GM19452 (cell line): Measurements from ENCODE around the gene ATP6V0E1.
"Not testable (repeated sequence)": the region's sequence is repeated elsewhere in the genome, so short reads cannot be mapped to it uniquely, and the experiment has no call there.

Experiments
- ATAC-seq: cut with Tn5 transposase; IDR thresholded peaks from one replicate; pipeline ENCODE4 v1.9.1; 2021; ENCODE audit not compliant: unreplicated experiment

ATP6V0E1 gene

GRCh38 chr5:173032730-173033129 is 49.2 kb downstream of the ATP6V0E1 start:
- ATAC-seq: no peak

GRCh38 chr5:173033923-173034322 is 50.4 kb downstream of the ATP6V0E1 start:
- ATAC-seq: no peak

GRCh38 chr5:173035904-173036707 is 52.5 kb downstream of the ATP6V0E1 start:
- peak; percentile 76 for ATAC-seq

- no peak for ATAC-seq
These were observed 55.6 kb downstream of the ATP6V0E1 start for GRCh38 chr5:173039188-173039587.

- ATAC-seq: no peak
These were observed 56.4 kb downstream of the ATP6V0E1 start for GRCh38 chr5:173039964-173040363.

- no peak for ATAC-seq
These were observed 58.6 kb downstream of the ATP6V0E1 start for GRCh38 chr5:173041881-173042762.

- no peak for ATAC-seq
These were observed 59.2 kb downstream of the ATP6V0E1 start for GRCh38 chr5:173042763-173043107.

- no peak for ATAC-seq
These were observed 61.9 kb downstream of the ATP6V0E1 start for GRCh38 chr5:173045474-173045873.

GRCh38 chr5:173047096-173047837 is 63.7 kb downstream of the ATP6V0E1 start:
- not testable (repeated sequence) for ATAC-seq

- ATAC-seq: no peak
These were observed 64.2 kb downstream of the ATP6V0E1 start for GRCh38 chr5:173047838-173048105.

GRCh38 chr5:173050791-173051190 is 67.2 kb downstream of the ATP6V0E1 start:
- ATAC-seq: no peak

GRCh38 chr5:173051746-173052145 is 68.2 kb downstream of the ATP6V0E1 start:
- no peak for ATAC-seq

- ATAC-seq: no peak
These were observed 69.5 kb downstream of the ATP6V0E1 start for GRCh38 chr5:173053041-173053440.

- ATAC-seq: no peak
These were observed 71.6 kb downstream of the ATP6V0E1 start for GRCh38 chr5:173055042-173055721.

- ATAC-seq: peak; percentile 1
These were observed 72.1 kb downstream of the ATP6V0E1 start for GRCh38 chr5:173055722-173055982.

- ATAC-seq: peak; percentile 72
These were observed 72.6 kb downstream of the ATP6V0E1 start, which contains the start of gene CREBRF for GRCh38 chr5:173055983-173056782. CREBRF (plus strand) TSS chr5:173056352; CDS start chr5:173080776, 24,424 bp downstream.

- peak; percentile 27 for ATAC-seq
These were observed 73.2 kb downstream of the ATP6V0E1 start for GRCh38 chr5:173056783-173057061.

GRCh38 chr5:173057062-173057924 is 73.7 kb downstream of the ATP6V0E1 start:
- ATAC-seq: peak; percentile 76

GRCh38 chr5:173062141-173062540 is 78.6 kb downstream of the ATP6V0E1 start:
- no peak for ATAC-seq

GRCh38 chr5:173065155-173065554 is 81.6 kb downstream of the ATP6V0E1 start:
- ATAC-seq: no peak
